ENCODE measurements around the gene BOLL. TPM values are rescaled to one million over a fixed set of nuclear protein-coding genes. Genes with fewer than 3 reads are reported as not detected.
"Not testable (repeated sequence)": the region's sequence is repeated elsewhere in the genome, so short reads cannot be mapped to it uniquely, and the experiment has no call there.

The BOLL gene
- total RNA-seq, 1 donor from 2014 or later = 0.10 TPM

DNA sequence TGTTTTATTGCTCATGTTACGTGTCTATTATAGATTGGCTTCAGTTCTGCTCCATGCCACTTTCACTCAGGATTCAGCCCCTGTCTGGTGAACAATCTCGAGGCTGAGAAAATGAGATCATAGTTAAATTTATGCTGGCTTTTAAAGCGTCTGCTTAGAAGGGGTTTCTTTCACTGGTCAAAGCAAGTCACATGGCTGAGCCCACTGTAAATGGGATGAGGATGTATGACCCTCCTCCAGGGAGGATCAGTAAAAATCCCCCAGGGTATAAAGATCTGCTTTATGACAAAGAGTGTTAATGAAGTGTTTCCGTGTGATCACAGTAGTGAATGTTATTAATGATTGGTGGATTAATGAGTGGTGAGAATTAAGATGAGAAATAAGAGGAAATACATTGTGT lies 13.1 kb upstream of the BOLL start:
- DNase-seq = no peak

- DNase-seq = no peak
Observed at GRCh38 chr2:197795277-197795676, 10.2 kb upstream of the BOLL start.

DNA sequence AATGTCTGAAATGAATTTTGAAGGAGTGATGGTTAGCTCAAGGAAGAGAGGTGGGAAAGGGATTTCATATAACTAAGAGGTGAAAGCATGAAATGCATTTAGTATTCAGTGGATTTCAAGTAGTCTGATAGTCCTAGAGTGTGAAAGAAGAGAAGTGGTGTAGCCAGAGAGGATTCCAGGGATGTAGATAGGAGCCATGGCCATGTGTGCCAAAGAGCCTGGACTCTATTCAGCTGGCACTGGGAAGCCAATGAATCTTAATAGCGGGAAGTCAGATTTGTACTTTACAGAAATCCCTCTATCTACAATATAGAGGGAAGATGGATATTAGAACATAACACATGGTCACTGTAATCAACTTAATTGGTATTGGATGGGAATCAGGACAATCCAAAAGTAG lies 8.3 kb upstream of the BOLL start:
- DNase-seq = no peak

- no peak for DNase-seq
Observed at GRCh38 chr2:197786010-197786877, 1.1 kb upstream of the BOLL start.

DNA sequence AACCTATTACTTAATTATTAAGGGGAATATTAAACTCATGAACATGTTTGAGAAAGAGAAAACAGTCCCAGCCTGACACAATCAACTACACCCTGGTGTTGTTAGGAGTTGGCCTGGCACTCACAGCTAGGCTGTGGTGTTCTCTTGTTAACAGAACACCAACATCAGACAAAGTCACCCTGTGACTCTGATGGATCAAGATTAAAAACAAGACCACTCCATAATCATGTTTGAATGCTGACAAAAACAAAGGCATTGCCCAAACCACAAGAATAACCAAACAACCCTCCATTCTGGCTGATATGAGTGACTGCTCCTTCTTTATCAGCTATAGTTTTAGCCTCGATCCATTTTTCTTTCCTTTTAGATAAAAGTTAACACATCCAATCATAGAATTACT lies 3.0 kb downstream of the BOLL start:
- no peak for DNase-seq

DNA sequence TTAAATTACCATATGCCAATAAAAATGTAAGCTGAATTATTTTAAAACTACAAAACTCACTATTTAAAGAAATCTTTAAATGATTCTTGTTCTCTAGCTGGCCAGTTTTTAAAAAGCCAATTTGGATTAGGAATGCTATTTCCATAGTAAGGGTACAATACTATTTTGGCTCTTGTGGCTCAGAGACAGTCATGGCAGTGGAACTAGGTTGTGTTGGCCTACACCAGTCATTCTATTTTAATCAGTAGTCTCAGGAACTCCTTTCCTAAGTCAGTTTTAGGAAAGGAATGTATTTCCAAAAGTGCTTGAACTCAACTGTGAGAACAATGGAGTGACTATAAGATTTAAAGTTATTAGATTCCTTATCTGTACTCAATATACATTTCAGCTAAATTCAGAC lies 5.9 kb downstream of the BOLL start:
- DNase-seq = no peak

GRCh38 chr2:197777823-197778407 lies 7.2 kb downstream of the BOLL start:
- peak; percentile 36 for DNase-seq

DNA sequence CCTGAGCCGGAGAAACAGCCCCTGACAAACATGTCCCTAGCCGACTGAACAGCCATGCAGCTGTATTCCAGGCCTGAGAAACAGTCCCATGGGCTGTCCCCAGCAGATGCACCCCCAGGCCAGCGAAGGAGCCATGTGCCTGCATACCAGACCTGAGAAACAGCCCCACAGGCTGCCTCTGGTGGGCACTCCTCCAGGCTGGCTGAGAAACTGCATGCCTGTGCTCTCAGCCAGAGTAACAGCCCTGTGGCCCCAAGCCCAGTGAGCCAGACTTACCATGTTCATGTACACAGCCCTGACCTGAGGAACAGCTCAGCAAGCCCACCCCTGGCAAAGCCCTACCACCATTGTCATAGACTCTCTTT lies 24.8 kb downstream of the BOLL start:
- no peak for DNase-seq

- DNase-seq = no peak
Observed at GRCh38 chr2:197759625-197760292, 25.4 kb downstream of the BOLL start.

GRCh38 chr2:197759013-197759412 lies 26.1 kb downstream of the BOLL start:
- DNase-seq = no peak

- DNase-seq = no peak
Observed at GRCh38 chr2:197740200-197740599, 44.9 kb downstream of the BOLL start.

DNA sequence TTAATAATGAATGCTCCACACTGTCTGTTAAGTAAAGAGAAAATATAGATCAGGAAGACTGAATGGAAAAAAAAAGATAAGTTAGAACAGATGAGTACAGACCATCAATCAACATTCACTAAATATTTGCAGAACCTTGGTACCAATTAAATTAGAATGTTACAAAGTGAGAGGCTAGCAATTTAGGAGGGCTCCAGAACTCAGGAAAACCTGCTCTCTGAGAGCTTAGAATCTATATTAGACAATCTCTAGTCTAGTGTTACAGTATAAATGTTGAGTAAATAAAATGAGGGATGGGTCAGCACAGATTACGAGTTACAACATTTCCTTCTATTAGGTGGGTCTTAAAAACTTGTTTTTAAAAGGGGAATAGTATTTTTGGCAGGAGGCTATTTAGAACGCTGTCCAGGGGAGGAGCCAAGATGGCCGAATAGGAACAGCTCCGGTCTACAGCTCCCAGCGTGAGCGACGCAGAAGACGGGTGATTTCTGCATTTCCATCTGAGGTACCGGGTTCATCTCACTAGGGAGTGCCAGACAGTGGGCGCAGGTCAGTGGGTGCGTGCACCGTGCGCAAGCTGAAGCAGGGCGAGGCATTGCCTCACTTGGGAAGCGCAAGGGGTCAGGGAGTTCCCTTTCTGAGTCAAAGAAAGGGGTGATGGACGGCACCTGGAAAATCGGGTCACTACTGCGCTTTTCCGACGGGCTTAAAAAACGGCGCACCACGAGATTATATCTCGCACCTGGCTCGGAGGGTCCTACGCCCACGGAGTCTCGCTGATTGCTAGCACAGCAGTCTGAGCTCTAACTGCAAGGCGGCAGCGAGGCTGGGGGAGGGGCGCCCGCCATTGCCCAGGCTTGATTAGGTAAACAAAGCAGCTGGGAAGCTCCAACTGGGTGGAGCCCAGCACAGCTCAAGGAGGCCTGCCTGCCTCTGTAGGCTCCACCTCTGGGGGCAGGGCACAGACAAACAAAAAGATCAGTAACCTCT lies 56.3 kb downstream of the BOLL start:
- not testable (repeated sequence) for DNase-seq

DNA sequence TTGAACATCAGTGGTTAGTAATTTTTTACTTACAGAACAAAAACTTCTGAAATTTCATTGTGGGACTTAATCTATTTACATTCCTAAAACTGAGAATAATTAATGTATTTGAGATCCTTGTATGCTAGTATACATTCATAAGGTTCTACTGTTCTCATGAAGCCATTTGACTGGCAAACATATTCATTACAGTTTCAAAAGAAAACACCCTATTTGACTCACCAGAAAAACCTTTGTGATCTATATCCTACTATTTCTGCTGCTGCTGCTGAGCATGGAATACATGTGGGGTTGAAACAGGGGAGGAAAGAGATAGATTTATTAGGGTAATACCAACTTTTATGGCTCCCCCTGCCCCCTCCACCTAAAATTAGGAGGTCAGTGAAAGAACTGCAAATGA lies 58.1 kb downstream of the BOLL start:
- DNase-seq = no peak

- no peak for DNase-seq
Observed at GRCh38 chr2:197717863-197718262, 67.3 kb downstream of the BOLL start.

- no peak for DNase-seq
Observed at GRCh38 chr2:197713271-197713670, 71.8 kb downstream of the BOLL start.

DNA sequence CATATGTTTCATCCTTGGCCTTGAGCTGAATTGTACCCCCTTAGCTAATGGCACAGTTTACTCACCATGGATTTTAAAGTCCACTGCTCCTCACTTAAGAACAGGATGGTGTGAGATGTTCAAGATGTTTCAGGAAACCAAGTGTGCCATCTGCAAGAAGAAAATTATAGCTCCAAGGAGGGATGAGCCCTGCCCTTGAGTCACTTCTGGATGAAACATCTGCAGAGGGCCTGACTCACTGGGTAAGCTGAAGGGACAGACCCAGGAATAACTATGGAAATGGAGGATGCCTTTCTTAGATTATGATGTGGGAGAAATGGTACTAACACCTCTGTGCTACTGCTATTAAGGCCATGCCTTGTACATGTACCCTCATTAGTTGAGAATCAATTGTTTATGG lies 73.5 kb downstream of the BOLL start:
- DNase-seq = no peak

GRCh38 chr2:197710424-197711042 lies 74.6 kb downstream of the BOLL start:
- DNase-seq = no peak

DNA sequence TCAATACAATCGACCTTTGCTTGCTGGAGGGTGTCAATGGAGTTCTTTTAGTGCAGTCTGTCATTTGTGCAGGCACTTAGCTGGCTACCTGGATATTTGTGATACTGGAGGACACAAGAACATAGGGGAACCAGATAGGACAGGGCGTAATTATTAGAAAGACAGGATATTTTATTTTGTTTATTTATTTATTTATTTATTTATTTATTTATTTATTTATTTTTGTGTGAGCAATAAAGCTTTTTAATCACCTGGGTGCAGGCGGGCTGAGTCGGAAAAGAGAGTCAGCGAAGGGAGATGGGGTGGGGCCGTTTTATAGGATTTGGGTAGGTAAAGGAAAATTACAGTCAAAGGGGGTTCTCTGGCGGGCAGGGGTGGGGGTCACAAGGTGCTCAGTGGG lies 76.0 kb downstream of the BOLL start:
- not testable (repeated sequence) for DNase-seq

GRCh38 chr2:197708331-197708730 lies 76.8 kb downstream of the BOLL start:
- no peak for DNase-seq

DNA sequence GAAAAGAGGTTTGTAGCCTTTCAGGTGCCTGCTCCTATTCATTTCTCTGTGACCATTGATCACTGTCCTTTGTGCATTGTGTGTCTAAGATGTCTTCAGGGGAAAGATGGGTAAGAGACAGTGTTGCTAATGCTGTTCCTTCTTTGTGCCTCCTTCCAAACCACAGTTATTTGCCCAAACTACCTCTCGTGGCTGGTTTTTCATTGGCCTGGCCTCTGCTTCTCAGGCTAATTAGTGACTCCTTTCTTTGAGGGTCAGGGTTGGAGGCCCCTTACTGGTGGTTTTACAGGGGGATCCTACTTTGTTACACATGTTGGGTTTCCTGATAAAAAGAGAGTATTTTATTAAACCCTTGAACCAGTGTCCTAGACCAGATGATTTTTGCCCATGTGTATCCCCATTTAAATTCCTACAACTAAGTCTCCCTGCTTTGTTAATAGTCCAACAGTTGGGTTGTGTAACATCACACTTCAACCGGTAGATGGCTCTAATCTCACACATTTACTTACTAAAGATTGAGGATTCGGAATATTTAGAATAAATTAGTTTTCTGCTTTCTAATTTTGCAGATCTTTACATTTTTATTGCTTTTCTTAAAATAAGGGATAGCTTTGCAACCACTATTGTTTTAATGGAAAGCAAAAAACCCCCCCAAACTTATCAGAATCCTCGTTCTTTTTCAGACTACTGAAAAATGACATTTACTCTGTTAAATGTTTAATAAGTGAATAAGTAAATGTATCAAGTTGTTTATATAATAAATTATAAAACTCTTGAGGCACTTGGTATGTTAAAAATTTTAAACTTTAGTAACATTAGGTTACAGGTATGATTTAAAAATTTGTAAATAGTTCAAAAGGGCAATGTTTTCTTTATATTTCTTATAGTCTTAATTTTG lies 77.6 kb downstream of the BOLL start:
- peak; percentile 30 for DNase-seq

GRCh38 chr2:197706839-197707207 lies 78.3 kb downstream of the BOLL start:
- DNase-seq = no peak
